Thymus (tissue), 11 donors: Measurements from ENCODE around the gene IQCF6. TPM values are rescaled to one million over a fixed set of nuclear protein-coding genes. Genes with fewer than 3 reads are reported as not detected.

Experiments
- DNase-seq, 9 donors: peaks; one replicate each; pipeline ENCODE4 v3.0.0-alpha.2; 2013; ENCODE audit warnings: low spot score in 9 of 9, low read depth in 6 of 9, missing footprints in 1 of 9
- H3K27ac ChIP-seq, 2 donors: one replicate each; pipeline ENCODE4 v1.5.1; 2013; ENCODE audit warnings: control low read depth in 1 of 2, low read depth in 1 of 2, low read length in 1 of 2, mild to moderate bottlenecking in 1 of 2, moderate library complexity in 1 of 2
- H3K27me3 ChIP-seq, 2 donors: one replicate each; pipeline ENCODE4 v1.5.1; 2013; ENCODE audit warnings: low read length in 1 of 2; ENCODE audit not compliant: control insufficient read depth in 2 of 2, insufficient read depth in 1 of 2
- H3K36me3 ChIP-seq, 2 donors: one replicate each; pipeline ENCODE4 v1.5.1; 2013; ENCODE audit warnings: low read length in 1 of 2, mild to moderate bottlenecking in 1 of 2, moderate library complexity in 1 of 2; ENCODE audit not compliant: control insufficient read depth in 2 of 2, insufficient read depth in 2 of 2
- H3K4me1 ChIP-seq, 2 donors: one replicate each; pipeline ENCODE4 v1.5.1; 2013; ENCODE audit warnings: low read length in 2 of 2; ENCODE audit not compliant: control insufficient read depth in 2 of 2, insufficient read depth in 2 of 2
- H3K4me3 ChIP-seq, 2 donors: one replicate each; pipeline ENCODE4 v1.5.1; 2013; ENCODE audit warnings: low read length in 2 of 2, control low read depth in 1 of 2, mild to moderate bottlenecking in 1 of 2
- H3K9me3 ChIP-seq, 2 donors: one replicate each; pipeline ENCODE4 v1.5.1; 2013; ENCODE audit warnings: low read length in 1 of 2, mild to moderate bottlenecking in 1 of 2; ENCODE audit not compliant: control insufficient read depth in 2 of 2, insufficient read depth in 1 of 2
- WGBS: extraction: QIAGEN DNeasy Blood & Tissue Kit; methylation state at CpG from one replicate; pipeline ENCODE4 v1.1.7; 2013; 5-methylcytosine and 5-hydroxymethylcytosine counted together
- polyA plus RNA-seq: library from polyadenylated mRNA; stranded (reverse); fragments of 200-250 nt; gene quantifications from one replicate; pipeline ENCODE4 v1.2.3, GENCODE V29; 2013
- total RNA-seq: library from RNA; stranded (reverse); fragments of 120-200 nt; gene quantifications from one replicate; pipeline ENCODE4 v1.2.4, GENCODE V29; 2013
- donor health status: healthy.

IQCF6 gene
- total and polyA plus RNA-seq, 2 donors, result not detected

GRCh38 chr3:51808934-51809333, 29.9 kb upstream of the IQCF6 start:
- WGBS, result 80% methylated on average over 5 of the region's 5 CpGs
- H3K4me3 ChIP-seq, result no peak overlapping the region
- no peaks in the 10 kb centered on the region for H3K27me3 ChIP-seq
- DNase-seq, result peak in 7 of 9 donors; percentile 5 to 61 (median 34)
- no peaks in the 10 kb centered on the region for H3K9me3 ChIP-seq
- H3K36me3 ChIP-seq, result no peaks in the 10 kb centered on the region
- peaks cover 0 to 4% of the 10 kb centered on the region in 2 donors for H3K4me1 ChIP-seq
- peak overlapping the region in 1 of 2 donors; percentile 86 for H3K27ac ChIP-seq

GRCh38 chr3:51802106-51802703, 23.2 kb upstream of the IQCF6 start:
- no peak overlapping the region for H3K4me3 ChIP-seq
- DNase-seq, result no peak
- H3K27me3 ChIP-seq, result no peaks in the 10 kb centered on the region
- no peaks in the 10 kb centered on the region for H3K36me3 ChIP-seq
- H3K9me3 ChIP-seq, result no peaks in the 10 kb centered on the region
- no peak overlapping the region for H3K27ac ChIP-seq
- 75% methylated on average over 11 of the region's 11 CpGs for WGBS
- peaks cover 0 to 22% of the 10 kb centered on the region in 2 donors for H3K4me1 ChIP-seq

GRCh38 chr3:51800750-51801125, 21.7 kb upstream of the IQCF6 start:
- Histone ChIP-seq H3K36me3 (no peaks in the 10 kb centered on the region), H3K4me1 (peaks cover 0 to 22% of the 10 kb centered on the region in 2 donors), H3K9me3 (no peaks in the 10 kb centered on the region), H3K27me3 (peaks cover 0 to 2% of the 10 kb centered on the region in 2 donors), H3K27ac (no peak overlapping the region), H3K4me3 (no peak overlapping the region)
- 86% methylated on average over 5 of the region's 5 CpGs for WGBS
- no peak for DNase-seq

GRCh38 chr3:51799879-51800749, 21.1 kb upstream of the IQCF6 start:
- Histone ChIP-seq H3K36me3 (no peaks in the 10 kb centered on the region), H3K27me3 (peaks cover 0 to 2% of the 10 kb centered on the region in 2 donors)
- WGBS, result 36% methylated on average over 3 of the region's 3 CpGs

GRCh38 chr3:51798411-51798963, 19.4 kb upstream of the IQCF6 start:
- H3K4me1 ChIP-seq, result peaks cover 0 to 22% of the 10 kb centered on the region in 2 donors
- H3K27ac ChIP-seq, result no peak overlapping the region
- H3K36me3 ChIP-seq, result no peaks in the 10 kb centered on the region
- no peak overlapping the region for H3K4me3 ChIP-seq
- no peaks in the 10 kb centered on the region for H3K9me3 ChIP-seq
- WGBS, result 14% methylated on average over 3 of the region's 3 CpGs
- peaks cover 0 to 2% of the 10 kb centered on the region in 2 donors for H3K27me3 ChIP-seq
- DNase-seq, result peak in 7 of 9 donors; percentile 8 to 54 (median 19)

More at GRCh38 chr3:51799879-51800749, 21.1 kb upstream of the IQCF6 start:
- DNase-seq, result peak in 7 of 9 donors; percentile 42 to 80 (median 55)
- peak overlapping the region in 1 of 2 donors; percentile 17 for H3K27ac ChIP-seq
- no peaks in the 10 kb centered on the region for H3K9me3 ChIP-seq
- H3K4me3 ChIP-seq, result no peak overlapping the region
- H3K4me1 ChIP-seq, result peaks cover 0 to 22% of the 10 kb centered on the region in 2 donors

GRCh38 chr3:51796854-51797253, 17.8 kb upstream of the IQCF6 start:
- no peaks in the 10 kb centered on the region for H3K36me3 ChIP-seq
- peaks cover 0 to 16% of the 10 kb centered on the region in 2 donors for H3K4me1 ChIP-seq
- H3K4me3 ChIP-seq, result no peak overlapping the region
- 97% methylated on average over 1 of the region's 1 CpG for WGBS
- H3K9me3 ChIP-seq, result no peaks in the 10 kb centered on the region
- no peak for DNase-seq
- peaks cover 0 to 2% of the 10 kb centered on the region in 2 donors for H3K27me3 ChIP-seq
- H3K27ac ChIP-seq, result no peak overlapping the region

GRCh38 chr3:51794206-51794605, 15.2 kb upstream of the IQCF6 start:
- Histone ChIP-seq H3K4me1 (peaks cover 0 to 6% of the 10 kb centered on the region in 2 donors), H3K27me3 (peaks cover 0 to 2% of the 10 kb centered on the region in 2 donors), H3K27ac (no peak overlapping the region), H3K4me3 (no peak overlapping the region), H3K9me3 (no peaks in the 10 kb centered on the region), H3K36me3 (no peaks in the 10 kb centered on the region)
- 91% methylated on average over 2 of the region's 2 CpGs for WGBS
- no peak for DNase-seq

GRCh38 chr3:51792206-51792605, 13.2 kb upstream of the IQCF6 start:
- 96% methylated on average over 7 of the region's 7 CpGs for WGBS
- H3K4me3 ChIP-seq, result no peak overlapping the region
- H3K9me3 ChIP-seq, result no peaks in the 10 kb centered on the region
- no peaks in the 10 kb centered on the region for H3K4me1 ChIP-seq
- DNase-seq, result no peak
- H3K27me3 ChIP-seq, result peaks cover 0 to 2% of the 10 kb centered on the region in 2 donors
- H3K27ac ChIP-seq, result no peak overlapping the region
- no peaks in the 10 kb centered on the region for H3K36me3 ChIP-seq

- 87% methylated on average over 1 of the region's 1 CpG for WGBS
- H3K27me3 ChIP-seq, result no peaks in the 10 kb centered on the region
These were observed 10.4 kb upstream of the IQCF6 start for GRCh38 chr3:51789437-51789836.

More at GRCh38 chr3:51789437-51789836, 10.4 kb upstream of the IQCF6 start:
- no peak overlapping the region for H3K4me3 ChIP-seq
- H3K27ac ChIP-seq, result no peak overlapping the region
- no peak for DNase-seq
- H3K9me3 ChIP-seq, result no peaks in the 10 kb centered on the region
- H3K36me3 ChIP-seq, result no peaks in the 10 kb centered on the region
- H3K4me1 ChIP-seq, result no peaks in the 10 kb centered on the region
